GM10266 (cell line): ENCODE data around the gene SPON1.

ENCODE experiments used
- DNase-seq: peaks from one replicate; pipeline ENCODE4 v3.0.0; 2012; ENCODE audit errors: extremely low spot score
- TF ChIP-seq, protein P1 (sequence below): IDR thresholded peaks from 2 replicates; pipeline ENCODE4 v1.5.1; 2012; ENCODE audit warnings: mild to moderate bottlenecking, low read depth; ENCODE audit not compliant: control insufficient read depth, insufficient read depth; ENCODE audit errors: missing control alignments

Gene SPON1

DNA sequence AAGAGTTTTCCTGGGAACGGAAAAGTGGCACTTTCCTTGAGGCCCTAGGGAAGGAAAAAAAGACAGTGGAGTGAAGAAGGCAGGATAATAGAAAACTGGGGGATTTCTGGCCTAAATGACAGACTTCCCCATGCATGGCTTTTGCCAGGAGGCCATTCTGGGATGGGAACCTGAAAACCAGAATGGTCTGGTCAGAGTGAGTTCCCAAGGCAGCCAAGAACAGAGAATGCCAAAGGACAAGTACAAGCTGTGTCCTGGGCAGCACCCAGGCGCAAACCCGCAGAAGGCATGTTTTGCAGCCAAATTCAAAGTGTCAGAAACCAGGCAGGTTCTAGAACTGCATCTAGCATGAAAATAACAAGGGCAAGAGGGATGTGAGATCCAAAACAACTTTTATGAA is 162.4 kb downstream of the SPON1 start:
- no peak for DNase-seq
- TF ChIP-seq, protein P1, sequence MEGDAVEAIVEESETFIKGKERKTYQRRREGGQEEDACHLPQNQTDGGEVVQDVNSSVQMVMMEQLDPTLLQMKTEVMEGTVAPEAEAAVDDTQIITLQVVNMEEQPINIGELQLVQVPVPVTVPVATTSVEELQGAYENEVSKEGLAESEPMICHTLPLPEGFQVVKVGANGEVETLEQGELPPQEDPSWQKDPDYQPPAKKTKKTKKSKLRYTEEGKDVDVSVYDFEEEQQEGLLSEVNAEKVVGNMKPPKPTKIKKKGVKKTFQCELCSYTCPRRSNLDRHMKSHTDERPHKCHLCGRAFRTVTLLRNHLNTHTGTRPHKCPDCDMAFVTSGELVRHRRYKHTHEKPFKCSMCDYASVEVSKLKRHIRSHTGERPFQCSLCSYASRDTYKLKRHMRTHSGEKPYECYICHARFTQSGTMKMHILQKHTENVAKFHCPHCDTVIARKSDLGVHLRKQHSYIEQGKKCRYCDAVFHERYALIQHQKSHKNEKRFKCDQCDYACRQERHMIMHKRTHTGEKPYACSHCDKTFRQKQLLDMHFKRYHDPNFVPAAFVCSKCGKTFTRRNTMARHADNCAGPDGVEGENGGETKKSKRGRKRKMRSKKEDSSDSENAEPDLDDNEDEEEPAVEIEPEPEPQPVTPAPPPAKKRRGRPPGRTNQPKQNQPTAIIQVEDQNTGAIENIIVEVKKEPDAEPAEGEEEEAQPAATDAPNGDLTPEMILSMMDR = no peak

DNA sequence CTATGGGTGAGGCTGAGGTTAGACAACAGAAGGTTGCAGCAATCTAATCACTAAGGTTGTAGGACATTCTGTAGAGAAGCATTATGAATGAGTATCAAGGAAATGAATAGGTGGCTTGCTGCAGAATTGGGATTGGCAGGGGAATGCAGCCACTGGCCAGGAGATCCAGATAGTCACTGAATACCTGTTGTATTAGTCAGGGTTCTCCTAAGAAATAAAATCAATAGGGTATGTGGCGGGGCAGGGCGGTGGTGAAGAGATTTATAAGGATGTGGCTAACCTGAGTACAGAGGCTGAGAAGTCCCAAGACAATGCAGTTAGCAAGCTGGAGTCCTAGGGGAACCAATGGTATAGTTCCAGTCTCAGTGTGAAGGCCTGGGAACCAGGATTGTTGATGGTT is 163.0 kb downstream of the SPON1 start:
- TF ChIP-seq, protein P1 = no peak
- no peak for DNase-seq

DNA sequence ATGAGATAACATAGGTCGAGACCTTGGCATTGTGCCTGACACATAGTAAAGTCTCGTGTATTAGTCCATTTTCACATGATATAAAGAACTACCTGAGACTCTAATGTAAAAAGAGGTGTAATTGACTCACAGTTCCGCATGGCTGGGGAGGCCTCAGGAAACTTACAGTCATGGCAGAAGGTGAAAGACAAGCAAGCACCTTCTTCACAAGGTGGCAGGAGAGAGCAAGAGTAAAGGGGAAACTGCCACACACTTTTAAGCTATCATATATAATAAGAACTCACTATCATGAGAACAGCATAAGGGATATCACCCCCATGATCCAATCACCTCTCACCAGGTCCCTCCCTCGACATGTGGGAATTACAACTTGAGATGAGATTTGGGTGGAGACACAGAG is 165.2 kb downstream of the SPON1 start:
- TF ChIP-seq, protein P1 = no peak
- no peak for DNase-seq

GRCh38 chr11:14132312-14132711 is 169.8 kb downstream of the SPON1 start:
- TF ChIP-seq, protein P1 = no peak
- DNase-seq = no peak

DNA sequence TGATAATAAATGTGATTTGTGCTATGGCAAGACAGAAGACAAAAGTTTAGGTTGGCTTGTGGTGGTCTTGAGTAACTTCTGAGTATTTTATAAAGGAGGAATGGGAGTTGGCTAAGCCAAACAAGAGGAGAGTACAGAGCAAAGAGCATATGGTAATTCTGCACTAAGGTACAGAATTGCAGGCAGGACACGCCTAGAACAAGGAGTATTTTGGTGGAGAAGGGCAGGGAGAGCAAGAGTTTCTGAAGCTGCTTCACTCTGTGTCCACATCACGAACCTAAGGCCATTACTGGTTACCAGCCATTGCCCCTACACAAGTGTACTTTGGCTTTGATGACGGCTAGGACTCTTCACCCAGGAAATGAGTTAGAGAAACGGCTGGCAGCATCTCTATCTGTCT is 170.9 kb downstream of the SPON1 start:
- no peak for DNase-seq
- TF ChIP-seq, protein P1 = no peak

DNA sequence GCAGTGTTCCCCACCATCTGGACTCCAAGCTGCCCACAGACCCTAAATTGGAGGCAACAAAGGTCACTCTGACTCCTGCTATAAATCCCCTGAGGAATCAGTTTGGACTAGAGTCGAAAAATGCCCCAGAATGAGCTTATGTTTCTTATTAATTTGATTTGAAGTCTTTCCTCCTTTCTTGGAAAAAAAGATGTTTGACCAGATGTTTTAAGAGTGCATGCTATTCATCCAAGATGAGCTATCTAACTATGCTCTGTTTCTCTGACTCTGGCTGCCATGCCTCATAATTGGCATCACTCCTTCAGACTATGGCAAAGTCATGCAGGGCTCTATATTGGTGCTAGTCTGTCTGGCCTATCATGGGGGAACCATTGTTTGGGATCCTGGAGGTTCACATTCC is 174.0 kb downstream of the SPON1 start:
- TF ChIP-seq, protein P1 = no peak
- no peak for DNase-seq

DNA sequence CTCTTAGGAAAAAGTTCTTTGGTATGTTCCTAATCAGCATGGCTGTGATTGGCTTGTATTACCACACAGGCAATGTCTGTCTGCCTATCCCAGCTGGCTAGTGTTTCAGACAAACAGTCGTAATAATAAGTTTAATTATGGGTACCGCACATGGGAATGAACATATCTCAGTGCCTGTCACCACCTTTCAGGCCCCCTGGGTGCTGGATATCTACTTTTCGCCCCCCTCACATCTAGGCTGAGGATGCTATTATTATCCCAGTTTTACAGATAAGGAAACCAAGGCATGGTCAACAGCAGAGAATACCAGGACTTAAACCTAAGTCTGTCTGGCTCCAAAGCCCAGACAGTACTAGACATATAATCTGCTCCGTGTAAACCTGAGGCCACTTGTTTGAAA is 174.8 kb downstream of the SPON1 start:
- TF ChIP-seq, protein P1 = no peak

More for the DNA sequence above, 174.8 kb downstream of the SPON1 start:
- DNase-seq = no peak
